A204.1 (cell line): ENCODE results near the gene DTYMK.

Experiments used
- FAIRE-seq: peaks from 2 replicates; lab custom pipeline; 2012; peaks lifted over from hg19 to GRCh38; lab: Jason Lieb, UNC

Gene DTYMK

GRCh38 chr2:241645915-241646645 is 40.5 kb downstream of the DTYMK start:
- no peak for FAIRE-seq

- FAIRE-seq: no peak
These were observed 41.3 kb downstream of the DTYMK start for GRCh38 chr2:241645056-241645914.

DNA sequence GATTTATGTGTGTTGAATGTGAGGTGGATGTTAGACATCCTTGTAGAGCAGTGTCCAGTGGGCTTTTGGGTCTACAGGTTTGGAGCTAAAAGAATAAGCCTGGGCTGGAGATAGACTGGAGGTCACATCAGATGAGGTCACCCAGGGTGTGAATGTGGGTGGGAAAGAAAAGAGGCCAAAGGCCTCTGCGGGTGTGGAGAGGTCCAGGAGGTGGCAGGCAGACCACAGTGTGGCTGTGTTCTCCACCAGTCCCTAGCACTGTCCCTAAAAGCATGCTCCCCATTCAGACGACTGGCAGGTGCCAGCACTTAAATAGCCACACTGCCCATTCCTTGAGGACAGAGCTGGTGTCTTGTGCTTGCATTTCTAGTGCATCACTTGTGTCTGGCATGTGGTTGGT is 45.0 kb downstream of the DTYMK start:
- no peak for FAIRE-seq

GRCh38 chr2:241640165-241640795 is 46.3 kb downstream of the DTYMK start:
- no peak for FAIRE-seq

GRCh38 chr2:241639385-241639784 is 47.2 kb downstream of the DTYMK start:
- no peak for FAIRE-seq

- no peak for FAIRE-seq
These were observed 47.7 kb downstream of the DTYMK start for GRCh38 chr2:241638940-241639339.

- FAIRE-seq: no peak
These were observed 48.6 kb downstream of the DTYMK start for GRCh38 chr2:241637795-241638660.

- no peak for FAIRE-seq
These were observed 49.4 kb downstream of the DTYMK start, which contains the start of the genes ATG4B and THAP4 for GRCh38 chr2:241637018-241637794. Gene ATG4B, plus strand, starts transcription at chr2:241637693. Its CDS starts 22 bp downstream, at chr2:241637715. Gene THAP4, minus strand, starts transcription at chr2:241637158. Its CDS starts 141 bp downstream, at chr2:241637017.

- FAIRE-seq: no peak
These were observed 50.2 kb downstream of the DTYMK start for GRCh38 chr2:241636182-241637017.

DNA sequence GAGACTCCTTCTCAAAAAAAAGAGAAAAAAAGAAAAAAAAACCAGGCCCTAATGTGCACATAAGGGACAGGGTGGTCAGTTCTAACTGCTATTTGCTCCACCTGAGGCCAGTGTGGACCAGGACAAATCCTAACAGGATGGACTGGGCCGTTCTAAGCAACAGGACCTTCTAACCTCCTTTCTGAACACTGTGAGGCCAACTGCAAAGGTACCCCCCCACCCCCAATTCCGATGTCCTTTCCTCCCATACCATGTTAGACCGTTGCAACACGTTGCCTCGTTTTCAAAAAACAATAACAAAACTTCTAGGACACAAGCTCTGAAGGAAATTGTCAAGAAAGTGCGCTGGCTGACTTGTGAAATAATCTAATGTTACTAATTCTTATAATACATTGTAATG is 50.9 kb downstream of the DTYMK start:
- no peak for FAIRE-seq

DNA sequence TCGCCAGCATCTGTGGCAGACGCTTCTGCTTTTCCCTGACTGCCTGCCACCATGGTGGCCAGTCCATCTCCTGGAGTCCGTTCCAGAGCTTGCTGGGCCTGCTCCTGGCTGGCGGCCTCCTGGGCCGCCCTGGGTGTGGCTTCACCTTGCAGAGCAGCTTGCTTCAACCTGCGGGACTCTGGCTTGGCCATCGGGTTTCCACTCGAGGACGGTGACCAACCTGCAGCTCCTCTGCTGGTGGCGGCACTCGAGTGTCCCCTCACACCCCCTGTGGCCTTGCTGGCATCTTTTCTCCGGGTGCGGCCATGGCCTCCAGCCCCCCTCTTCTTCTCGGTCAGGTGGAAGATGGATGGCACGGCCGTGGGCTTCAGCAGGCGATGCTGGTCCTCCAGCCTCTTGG is 53.1 kb downstream of the DTYMK start:
- FAIRE-seq: no peak

GRCh38 chr2:241632478-241633325 is 53.9 kb downstream of the DTYMK start:
- no peak for FAIRE-seq

- no peak for FAIRE-seq
These were observed 56.7 kb downstream of the DTYMK start for GRCh38 chr2:241629762-241630435.

- no peak for FAIRE-seq
These were observed 58.9 kb downstream of the DTYMK start for GRCh38 chr2:241627675-241628074.
